GM12891 (cell line): ENCODE results near the gene TTC39B.

Experiments
- DNase-seq: peaks from one replicate; pipeline ENCODE4 v3.0.0; 2011; ENCODE audit warnings: low spot score; ENCODE audit not compliant: insufficient read length
- FAIRE-seq: peaks from 2 replicates; lab custom pipeline; 2011; peaks lifted over from hg19 to GRCh38; lab: Jason Lieb, UNC
- PAX5 ChIP-seq: IDR thresholded peaks from 2 replicates; pipeline ENCODE4 v1.6.1; 2011; ENCODE audit warnings: low read length, moderate library complexity, mild to moderate bottlenecking; ENCODE audit not compliant: insufficient read depth, severe bottlenecking
- POLR2A ChIP-seq: IDR thresholded peaks from 2 replicates; pipeline ENCODE4 v1.6.1; 2011; ENCODE audit warnings: low read depth, low read length, control low read depth
- POLR2AphosphoS5 ChIP-seq: IDR thresholded peaks from 2 replicates; pipeline ENCODE4 v1.6.1; 2011; ENCODE audit warnings: low read depth, low read length, control low read depth
- POU2F2 ChIP-seq: IDR thresholded peaks from 2 replicates; pipeline ENCODE4 v1.6.1; 2011; ENCODE audit warnings: low read depth, mild to moderate bottlenecking, control low read depth, low read length, moderate library complexity
- SPI1 ChIP-seq: IDR thresholded peaks from 2 replicates; pipeline ENCODE4 v1.6.1; 2011; ENCODE audit warnings: low read depth, low read length, control low read depth
- TAF1 ChIP-seq: IDR thresholded peaks from 2 replicates; pipeline ENCODE4 v1.6.1; 2011; ENCODE audit warnings: low read depth, low read length, control low read depth

Gene TTC39B

DNA sequence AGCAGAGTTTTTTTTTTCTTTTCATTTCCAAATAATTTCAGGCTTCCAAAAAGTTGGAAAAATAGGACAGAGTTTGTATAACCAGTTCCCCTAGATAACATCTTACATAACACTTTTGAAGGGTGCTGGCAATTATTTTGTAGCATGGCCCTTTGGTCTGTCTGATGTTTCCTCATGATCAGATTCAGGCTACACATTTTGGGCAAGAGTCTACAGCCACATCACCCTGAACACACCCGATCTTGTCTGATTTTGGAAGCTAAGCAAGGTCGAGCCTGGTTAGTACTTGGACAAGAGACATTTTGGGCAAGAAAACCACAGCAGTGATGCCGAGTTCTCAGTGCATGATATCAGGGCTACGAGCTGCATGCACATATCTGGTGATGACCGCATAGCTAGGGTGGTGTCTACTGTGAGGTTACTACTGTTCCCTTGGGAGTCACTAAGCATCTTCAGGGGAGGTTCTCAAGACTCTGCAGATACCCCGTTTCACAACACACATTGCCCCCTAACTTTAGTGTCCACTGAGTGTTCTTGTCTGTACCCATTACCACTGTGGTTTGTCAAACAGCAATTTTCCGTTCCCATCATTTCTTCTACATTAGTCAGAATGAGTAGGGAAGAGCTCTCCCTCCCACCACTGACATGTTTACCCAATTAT is 86.2 kb downstream of the TTC39B start:
- DNase-seq (no peak), FAIRE-seq (no peak)
- TF ChIP-seq SPI1 (no peak), TAF1 (no peak), POU2F2 (no peak), PAX5 (no peak), POLR2AphosphoS5 (no peak), POLR2A (no peak)

GRCh38 chr9:15219546-15219945 is 87.5 kb downstream of the TTC39B start:
- no peak for DNase-seq
- TF ChIP-seq TAF1 (no peak), SPI1 (no peak), POU2F2 (no peak), POLR2A (no peak), POLR2AphosphoS5 (no peak), PAX5 (no peak)
- no peak for FAIRE-seq

GRCh38 chr9:15218994-15219393 is 88.0 kb downstream of the TTC39B start:
- TF ChIP-seq TAF1 (no peak), SPI1 (no peak), PAX5 (no peak), POLR2A (no peak), POLR2AphosphoS5 (no peak), POU2F2 (no peak)
- DNase-seq: no peak
- no peak for FAIRE-seq

- FAIRE-seq: no peak
- TF ChIP-seq POLR2AphosphoS5 (no peak), TAF1 (no peak), POU2F2 (no peak), POLR2A (no peak), PAX5 (no peak), SPI1 (no peak)
- DNase-seq: no peak
These were observed 93.8 kb downstream of the TTC39B start for GRCh38 chr9:15213249-15213648.

DNA sequence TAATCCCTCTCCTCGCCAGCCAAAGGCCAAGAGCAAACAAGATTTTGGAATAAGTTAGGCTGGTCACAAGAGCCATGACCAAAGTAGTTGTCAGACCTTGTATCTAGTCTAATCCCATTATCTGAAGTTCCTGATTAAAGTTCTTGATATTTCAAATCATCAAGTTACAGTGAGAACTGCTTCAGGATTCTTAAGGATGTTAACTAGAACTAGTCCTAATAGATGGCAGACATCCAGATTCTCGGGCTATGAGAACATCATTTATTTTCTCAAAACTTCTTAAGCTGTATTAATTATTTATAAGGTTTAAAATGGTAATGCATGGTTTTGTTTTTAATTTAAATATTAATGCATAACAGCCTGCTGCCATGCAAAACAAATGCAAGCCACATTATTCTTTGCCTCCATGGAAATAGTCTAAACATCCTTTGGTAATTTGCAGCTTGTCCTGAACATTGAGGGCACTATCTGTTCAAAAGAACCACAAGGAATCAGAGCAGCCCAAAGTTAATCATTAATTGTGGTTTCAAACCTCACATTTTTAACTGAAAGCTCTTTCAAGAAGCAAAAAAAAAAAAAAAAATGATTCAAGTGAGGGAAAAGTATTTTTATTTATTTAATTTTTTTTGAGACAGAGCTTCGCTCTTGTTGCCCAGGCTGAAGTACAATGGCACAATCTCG is 95.1 kb downstream of the TTC39B start:
- DNase-seq (no peak), FAIRE-seq (no peak)
- TF ChIP-seq SPI1 (no peak), PAX5 (no peak), TAF1 (no peak), POLR2AphosphoS5 (no peak), POU2F2 (no peak), POLR2A (no peak)

- FAIRE-seq (peak; percentile 88), DNase-seq (peak; percentile 22)
- TF ChIP-seq TAF1 (no peak), POLR2AphosphoS5 (no peak), PAX5 (no peak), SPI1 (no peak), POU2F2 (0 out of 2 replicates have a peak, but pooled peaks have one; percentile 53), POLR2A (no peak)
These were observed 95.7 kb downstream of the TTC39B start for GRCh38 chr9:15211160-15211814.

DNA sequence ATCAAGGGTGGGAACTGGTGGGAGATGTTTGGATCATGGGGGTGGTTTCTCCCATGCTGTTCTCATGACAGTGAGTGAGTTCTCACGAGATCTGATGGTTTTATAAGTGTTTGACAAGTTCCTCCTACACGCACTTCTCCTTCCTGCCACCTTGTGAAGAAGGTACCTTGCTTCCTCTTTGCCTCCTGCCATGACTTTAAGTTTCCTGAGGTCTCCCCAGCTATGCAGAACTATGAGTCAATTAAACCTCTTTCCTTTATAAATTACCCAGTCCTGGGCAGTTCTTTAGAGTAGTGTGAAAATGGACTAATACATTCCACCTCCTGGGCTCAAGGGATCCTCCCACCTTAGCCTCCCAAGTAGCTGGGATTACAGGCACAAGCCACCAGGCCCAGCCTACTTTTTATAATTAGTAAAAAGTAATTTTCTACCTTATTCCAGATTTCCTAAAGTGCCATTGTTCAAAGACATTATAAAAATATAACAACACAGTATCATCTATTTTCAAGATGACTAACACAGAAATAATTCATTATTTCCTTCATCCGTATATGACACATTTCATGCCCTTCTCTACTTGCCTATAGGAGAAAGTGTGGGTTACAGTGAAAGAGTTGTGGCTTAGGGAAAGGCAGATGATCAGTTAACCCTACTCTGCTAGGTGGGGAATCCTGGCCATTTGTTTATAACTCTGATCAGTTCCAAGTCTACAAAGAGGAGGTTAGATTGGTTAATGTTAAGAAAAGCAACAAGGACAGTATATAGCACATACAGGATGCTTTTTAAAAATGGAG is 99.9 kb downstream of the TTC39B start:
- TF ChIP-seq PAX5: no peak
- TF ChIP-seq TAF1: no peak
- FAIRE-seq (no peak), DNase-seq (no peak)

DNA sequence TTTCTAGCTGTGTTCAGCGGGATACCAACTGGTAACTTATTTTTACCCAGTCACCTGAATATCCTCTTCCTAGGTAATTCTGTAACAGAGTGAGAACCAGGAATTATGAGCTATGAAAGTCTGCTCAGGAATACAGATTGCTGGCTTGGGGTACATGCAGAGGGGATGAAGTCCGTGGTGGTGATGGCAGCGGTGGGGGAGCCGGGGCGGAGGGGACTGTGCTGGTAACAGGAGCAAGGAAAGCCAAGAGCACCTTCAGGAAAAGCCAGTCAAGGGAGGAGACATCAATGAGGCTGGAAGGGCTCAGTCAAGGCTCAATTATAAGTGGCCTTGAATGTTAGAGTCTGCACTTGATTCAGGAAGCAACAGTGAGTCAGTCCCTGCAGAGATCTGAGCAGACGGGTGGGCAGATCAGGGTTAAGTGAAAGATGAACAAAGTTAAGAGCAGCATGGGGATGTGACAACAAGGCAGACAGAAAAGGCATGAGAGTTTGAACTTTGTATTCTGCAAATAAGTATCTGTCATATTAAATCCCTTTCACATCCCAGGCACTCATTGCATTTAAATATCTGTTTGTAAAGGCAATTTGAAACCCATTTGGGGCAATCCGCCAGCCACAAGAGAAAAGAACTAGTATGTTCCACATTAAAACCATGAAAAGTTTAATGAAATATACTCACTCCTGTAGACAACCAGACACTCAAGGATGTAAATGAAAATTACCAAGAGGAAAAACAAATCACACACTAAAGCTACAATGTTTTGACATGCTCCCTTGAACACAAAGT is 101.2 kb downstream of the TTC39B start:
- TF ChIP-seq POLR2A (no peak), SPI1 (no peak), POLR2AphosphoS5 (no peak), TAF1 (no peak), POU2F2 (no peak), PAX5 (no peak)
- FAIRE-seq: no peak
- DNase-seq: no peak

- no peak for TF ChIP-seq POLR2AphosphoS5
- TF ChIP-seq POLR2A: no peak
- TF ChIP-seq POU2F2: no peak
- TF ChIP-seq TAF1: no peak
- no peak for TF ChIP-seq SPI1
- no peak for TF ChIP-seq PAX5
- FAIRE-seq: no peak
- DNase-seq: no peak
These were observed 103.4 kb downstream of the TTC39B start for GRCh38 chr9:15203581-15203980.
